Tibial nerve (tissue), 3 donors: Measurements from ENCODE around the gene GPR50.

ENCODE experiments used
- POLR2A ChIP-seq, 2 donors: fragments of 450-650 bp; IDR thresholded peaks; one replicate each; pipeline ENCODE4 v1.6.1; 2017; ENCODE audit warnings: antibody characterized with exemption in 2 of 2, mild to moderate bottlenecking in 2 of 2, moderate library complexity in 2 of 2
- TF ChIP-seq, protein P1 (sequence below), 5 experiments: fragments of 200-600 bp in 3 of 5; fragments of 450-650 bp in 2 of 5; sonication (generic) in 3 of 5; IDR thresholded peaks; one replicate each; pipeline ENCODE4 v1.5.1; 2016 to 2019; ENCODE audit warnings: antibody characterized with exemption in 5 of 5, mild to moderate bottlenecking in 3 of 5, moderate library complexity in 2 of 5

DNA sequence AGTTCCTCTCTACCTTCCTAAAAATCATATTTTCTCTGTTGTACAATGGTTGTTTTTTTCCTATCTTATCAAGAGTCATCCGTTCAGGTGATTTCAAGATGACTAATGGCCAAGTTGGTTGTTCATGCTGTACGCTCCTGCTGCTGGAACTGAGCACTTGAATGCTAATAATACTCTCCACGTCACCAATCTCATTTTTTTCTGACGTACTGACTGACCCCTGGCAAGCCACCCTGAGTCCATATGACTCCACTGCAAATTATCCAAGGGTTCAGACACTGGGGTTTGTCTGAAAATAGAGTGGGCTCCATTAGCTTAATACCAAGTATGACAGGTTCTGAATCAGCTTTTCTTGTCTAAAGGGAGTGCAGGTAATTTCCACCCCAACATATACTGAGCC is 21.1 kb upstream of the GPR50 start:
- TF ChIP-seq, protein P1, sequence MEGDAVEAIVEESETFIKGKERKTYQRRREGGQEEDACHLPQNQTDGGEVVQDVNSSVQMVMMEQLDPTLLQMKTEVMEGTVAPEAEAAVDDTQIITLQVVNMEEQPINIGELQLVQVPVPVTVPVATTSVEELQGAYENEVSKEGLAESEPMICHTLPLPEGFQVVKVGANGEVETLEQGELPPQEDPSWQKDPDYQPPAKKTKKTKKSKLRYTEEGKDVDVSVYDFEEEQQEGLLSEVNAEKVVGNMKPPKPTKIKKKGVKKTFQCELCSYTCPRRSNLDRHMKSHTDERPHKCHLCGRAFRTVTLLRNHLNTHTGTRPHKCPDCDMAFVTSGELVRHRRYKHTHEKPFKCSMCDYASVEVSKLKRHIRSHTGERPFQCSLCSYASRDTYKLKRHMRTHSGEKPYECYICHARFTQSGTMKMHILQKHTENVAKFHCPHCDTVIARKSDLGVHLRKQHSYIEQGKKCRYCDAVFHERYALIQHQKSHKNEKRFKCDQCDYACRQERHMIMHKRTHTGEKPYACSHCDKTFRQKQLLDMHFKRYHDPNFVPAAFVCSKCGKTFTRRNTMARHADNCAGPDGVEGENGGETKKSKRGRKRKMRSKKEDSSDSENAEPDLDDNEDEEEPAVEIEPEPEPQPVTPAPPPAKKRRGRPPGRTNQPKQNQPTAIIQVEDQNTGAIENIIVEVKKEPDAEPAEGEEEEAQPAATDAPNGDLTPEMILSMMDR (IDR thresholded peaks at IDR 0.05): no peak
- TF ChIP-seq POLR2A (IDR thresholded peaks at IDR 0.05): no peak
